ENCODE results near the gene HOXB3. TPM values are rescaled to one million over a fixed set of nuclear protein-coding genes. Genes with fewer than 3 reads are reported as not detected.

HOXB3 gene
- total and polyA plus RNA-seq, 2 of the 13 experiments (the other 11 are each of a cell fraction or from before 2014, with no cell fraction given): not detected

DNA sequence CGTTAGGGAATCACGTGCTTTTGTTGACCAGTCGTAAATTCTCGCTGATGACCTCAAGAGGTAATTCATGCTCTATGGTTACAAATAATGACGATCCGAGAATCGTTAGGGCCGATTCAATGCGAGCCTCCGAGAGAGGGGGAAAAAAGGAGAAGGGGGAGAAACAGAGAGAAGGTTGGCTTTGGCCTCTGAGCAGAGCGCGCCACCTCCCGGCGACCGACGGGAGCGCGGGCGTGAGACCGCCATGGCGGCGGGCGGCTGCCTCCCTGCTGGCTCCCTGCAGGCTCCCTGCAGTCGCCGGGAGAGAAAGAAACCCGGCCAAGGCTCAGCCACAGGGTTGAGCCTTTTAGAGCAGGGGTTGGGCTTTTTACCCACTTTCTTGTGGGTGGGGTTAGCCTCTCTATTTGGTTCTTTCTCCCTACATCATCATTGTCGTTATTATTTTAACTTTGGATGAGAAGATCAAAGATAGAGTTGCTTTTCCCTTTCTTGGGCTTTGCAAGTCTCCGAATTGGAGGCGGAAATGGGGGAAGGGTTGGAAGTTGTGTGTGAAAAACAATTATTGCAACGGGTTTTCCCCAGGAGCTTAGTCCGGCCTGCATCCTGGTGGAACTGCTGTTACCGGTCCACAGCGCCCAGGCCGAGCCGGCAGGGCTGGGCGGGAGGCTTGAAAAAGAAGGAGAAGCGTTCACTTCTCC lies 3.9 kb upstream of the HOXB3 start (continued):
- TF ChIP-seq, protein P1, sequence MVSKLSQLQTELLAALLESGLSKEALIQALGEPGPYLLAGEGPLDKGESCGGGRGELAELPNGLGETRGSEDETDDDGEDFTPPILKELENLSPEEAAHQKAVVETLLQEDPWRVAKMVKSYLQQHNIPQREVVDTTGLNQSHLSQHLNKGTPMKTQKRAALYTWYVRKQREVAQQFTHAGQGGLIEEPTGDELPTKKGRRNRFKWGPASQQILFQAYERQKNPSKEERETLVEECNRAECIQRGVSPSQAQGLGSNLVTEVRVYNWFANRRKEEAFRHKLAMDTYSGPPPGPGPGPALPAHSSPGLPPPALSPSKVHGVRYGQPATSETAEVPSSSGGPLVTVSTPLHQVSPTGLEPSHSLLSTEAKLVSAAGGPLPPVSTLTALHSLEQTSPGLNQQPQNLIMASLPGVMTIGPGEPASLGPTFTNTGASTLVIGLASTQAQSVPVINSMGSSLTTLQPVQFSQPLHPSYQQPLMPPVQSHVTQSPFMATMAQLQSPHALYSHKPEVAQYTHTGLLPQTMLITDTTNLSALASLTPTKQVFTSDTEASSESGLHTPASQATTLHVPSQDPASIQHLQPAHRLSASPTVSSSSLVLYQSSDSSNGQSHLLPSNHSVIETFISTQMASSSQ (IDR thresholded peaks at IDR 0.05; ENCODE audit: low read depth): no peak
- TF ChIP-seq, protein P1 (CRISPR knock-in tag; IDR thresholded peaks at IDR 0.05; ENCODE audit: borderline replicate concordance): no peak
- TF ChIP-seq ZNF232 (CRISPR knock-in tag; IDR thresholded peaks at IDR 0.05; ENCODE audit: borderline replicate concordance): no peak
- no peak for TF ChIP-seq SP1 (IDR thresholded peaks at IDR 0.05)
- TF ChIP-seq SP1 (CRISPR knock-in tag; IDR thresholded peaks at IDR 0.05): 0 out of 2 replicates have a peak, but pooled peaks have one; percentile 24
- no peak for TF ChIP-seq CEBPG (CRISPR knock-in tag; IDR thresholded peaks at IDR 0.05)
- no peak for TF ChIP-seq GATA4 (IDR thresholded peaks at IDR 0.05; ENCODE audit: borderline replicate concordance, low read depth)
- TF ChIP-seq KLF16 (CRISPR knock-in tag; IDR thresholded peaks at IDR 0.05): no peak
- TF ChIP-seq BORCS8-MEF2B (CRISPR knock-in tag; IDR thresholded peaks at IDR 0.05): no peak
- TF ChIP-seq, protein P2, sequence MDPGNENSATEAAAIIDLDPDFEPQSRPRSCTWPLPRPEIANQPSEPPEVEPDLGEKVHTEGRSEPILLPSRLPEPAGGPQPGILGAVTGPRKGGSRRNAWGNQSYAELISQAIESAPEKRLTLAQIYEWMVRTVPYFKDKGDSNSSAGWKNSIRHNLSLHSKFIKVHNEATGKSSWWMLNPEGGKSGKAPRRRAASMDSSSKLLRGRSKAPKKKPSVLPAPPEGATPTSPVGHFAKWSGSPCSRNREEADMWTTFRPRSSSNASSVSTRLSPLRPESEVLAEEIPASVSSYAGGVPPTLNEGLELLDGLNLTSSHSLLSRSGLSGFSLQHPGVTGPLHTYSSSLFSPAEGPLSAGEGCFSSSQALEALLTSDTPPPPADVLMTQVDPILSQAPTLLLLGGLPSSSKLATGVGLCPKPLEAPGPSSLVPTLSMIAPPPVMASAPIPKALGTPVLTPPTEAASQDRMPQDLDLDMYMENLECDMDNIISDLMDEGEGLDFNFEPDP (CRISPR knock-in tag; conservative IDR thresholded peaks at IDR 0.05): no peak
- no peak for TF ChIP-seq FOXA1 (IDR thresholded peaks at IDR 0.05)
- no peak for TF ChIP-seq FOXA1 (CRISPR knock-in tag; IDR thresholded peaks at IDR 0.05)
- TF ChIP-seq ZNF20 (CRISPR knock-in tag; IDR thresholded peaks at IDR 0.05): no peak
- TF ChIP-seq, protein P3, sequence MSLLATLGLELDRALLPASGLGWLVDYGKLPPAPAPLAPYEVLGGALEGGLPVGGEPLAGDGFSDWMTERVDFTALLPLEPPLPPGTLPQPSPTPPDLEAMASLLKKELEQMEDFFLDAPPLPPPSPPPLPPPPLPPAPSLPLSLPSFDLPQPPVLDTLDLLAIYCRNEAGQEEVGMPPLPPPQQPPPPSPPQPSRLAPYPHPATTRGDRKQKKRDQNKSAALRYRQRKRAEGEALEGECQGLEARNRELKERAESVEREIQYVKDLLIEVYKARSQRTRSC (CRISPR knock-in tag; IDR thresholded peaks at IDR 0.05; ENCODE audit: low read depth): no peak
- TF ChIP-seq MTF2 (CRISPR knock-in tag; IDR thresholded peaks at IDR 0.05; ENCODE audit: borderline replicate concordance): peak; percentile 56; the same call in 1 of the 2 replicates
- TF ChIP-seq U2AF2 (IDR thresholded peaks at IDR 0.05; ENCODE audit: low read depth, low read length): no peak
- TF ChIP-seq ZNF572 (CRISPR knock-in tag; IDR thresholded peaks at IDR 0.05): no peak
- no peak for TF ChIP-seq ATF1 (CRISPR knock-in tag; IDR thresholded peaks at IDR 0.05)
- TF ChIP-seq, protein P4, sequence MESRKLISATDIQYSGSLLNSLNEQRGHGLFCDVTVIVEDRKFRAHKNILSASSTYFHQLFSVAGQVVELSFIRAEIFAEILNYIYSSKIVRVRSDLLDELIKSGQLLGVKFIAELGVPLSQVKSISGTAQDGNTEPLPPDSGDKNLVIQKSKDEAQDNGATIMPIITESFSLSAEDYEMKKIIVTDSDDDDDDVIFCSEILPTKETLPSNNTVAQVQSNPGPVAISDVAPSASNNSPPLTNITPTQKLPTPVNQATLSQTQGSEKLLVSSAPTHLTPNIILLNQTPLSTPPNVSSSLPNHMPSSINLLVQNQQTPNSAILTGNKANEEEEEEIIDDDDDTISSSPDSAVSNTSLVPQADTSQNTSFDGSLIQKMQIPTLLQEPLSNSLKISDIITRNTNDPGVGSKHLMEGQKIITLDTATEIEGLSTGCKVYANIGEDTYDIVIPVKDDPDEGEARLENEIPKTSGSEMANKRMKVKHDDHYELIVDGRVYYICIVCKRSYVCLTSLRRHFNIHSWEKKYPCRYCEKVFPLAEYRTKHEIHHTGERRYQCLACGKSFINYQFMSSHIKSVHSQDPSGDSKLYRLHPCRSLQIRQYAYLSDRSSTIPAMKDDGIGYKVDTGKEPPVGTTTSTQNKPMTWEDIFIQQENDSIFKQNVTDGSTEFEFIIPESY (CRISPR knock-in tag; IDR thresholded peaks at IDR 0.05): 0 out of 2 replicates have a peak, but pooled peaks have one; percentile 36
- TF ChIP-seq SRSF9 (IDR thresholded peaks at IDR 0.05; ENCODE audit: borderline replicate concordance, insufficient read depth, low read depth, low read length, poor library complexity, severe bottlenecking): no peak
- no peak for TF ChIP-seq PHB2 (IDR thresholded peaks at IDR 0.05; ENCODE audit: partially characterized antibody)
